ENCODE data around the gene MEAK7. TPM values are rescaled to one million over a fixed set of nuclear protein-coding genes. Genes with fewer than 3 reads are reported as not detected.

Gene MEAK7
- total RNA-seq, 1 donor from 2014 or later = 28.1 TPM

DNA sequence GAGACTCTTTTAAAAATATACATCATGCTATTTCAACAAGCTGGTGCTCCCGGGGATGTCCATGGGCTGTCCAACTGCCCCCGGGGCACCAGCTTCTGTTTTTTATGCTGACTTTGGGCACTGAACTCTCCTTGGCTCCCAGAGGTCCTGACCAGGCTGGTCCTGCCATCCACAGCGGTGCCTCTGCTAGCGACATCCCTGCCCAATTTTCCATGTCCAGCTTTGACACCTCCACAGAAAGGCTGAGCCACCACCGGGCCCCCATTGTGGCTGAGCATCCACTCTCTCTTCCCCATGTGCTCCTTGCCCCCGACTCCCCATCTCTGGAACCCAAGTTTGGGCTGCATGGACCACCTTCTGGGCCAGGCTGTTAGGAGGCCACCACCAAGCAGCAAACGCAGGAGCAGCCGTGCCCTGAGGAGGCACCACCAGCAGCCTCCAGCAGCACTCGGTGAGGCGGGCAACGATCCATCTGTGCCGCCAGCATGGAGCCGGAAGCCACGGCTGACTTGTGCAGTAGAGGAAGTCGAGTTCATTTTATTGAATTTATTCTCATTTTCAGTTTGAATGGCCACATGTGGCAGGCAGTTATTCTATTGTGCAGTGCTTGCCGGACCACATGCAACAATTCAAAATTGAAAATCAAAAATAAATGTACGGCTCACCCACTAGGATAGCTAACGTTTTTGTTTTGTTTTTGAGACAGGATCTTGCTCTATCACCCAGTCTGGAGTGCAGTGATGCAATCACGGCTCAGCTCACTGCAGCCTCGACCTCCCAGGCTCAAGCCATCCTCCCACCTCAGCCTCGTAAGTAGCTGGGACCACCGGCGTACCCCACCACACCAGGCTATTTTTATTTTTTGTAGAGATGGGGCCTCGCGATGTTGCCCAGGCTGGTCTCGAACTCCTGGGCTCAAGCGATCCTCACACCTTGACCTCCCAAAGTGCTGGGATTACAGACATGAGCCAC, 2.8 kb upstream of the MEAK7 start:
- no peak for DNase-seq (ENCODE audit: extremely low spot score, unreplicated experiment)
- no peaks in the 10 kb centered on the region for H3K36me3 Mint-ChIP-seq (ENCODE audit: unreplicated experiment)
- H3K27ac Mint-ChIP-seq (ENCODE audit: unreplicated experiment) = no peak overlapping the region
- H3K9me3 Mint-ChIP-seq (ENCODE audit: unreplicated experiment) = no peaks in the 10 kb centered on the region
- TF ChIP-seq, protein P1, sequence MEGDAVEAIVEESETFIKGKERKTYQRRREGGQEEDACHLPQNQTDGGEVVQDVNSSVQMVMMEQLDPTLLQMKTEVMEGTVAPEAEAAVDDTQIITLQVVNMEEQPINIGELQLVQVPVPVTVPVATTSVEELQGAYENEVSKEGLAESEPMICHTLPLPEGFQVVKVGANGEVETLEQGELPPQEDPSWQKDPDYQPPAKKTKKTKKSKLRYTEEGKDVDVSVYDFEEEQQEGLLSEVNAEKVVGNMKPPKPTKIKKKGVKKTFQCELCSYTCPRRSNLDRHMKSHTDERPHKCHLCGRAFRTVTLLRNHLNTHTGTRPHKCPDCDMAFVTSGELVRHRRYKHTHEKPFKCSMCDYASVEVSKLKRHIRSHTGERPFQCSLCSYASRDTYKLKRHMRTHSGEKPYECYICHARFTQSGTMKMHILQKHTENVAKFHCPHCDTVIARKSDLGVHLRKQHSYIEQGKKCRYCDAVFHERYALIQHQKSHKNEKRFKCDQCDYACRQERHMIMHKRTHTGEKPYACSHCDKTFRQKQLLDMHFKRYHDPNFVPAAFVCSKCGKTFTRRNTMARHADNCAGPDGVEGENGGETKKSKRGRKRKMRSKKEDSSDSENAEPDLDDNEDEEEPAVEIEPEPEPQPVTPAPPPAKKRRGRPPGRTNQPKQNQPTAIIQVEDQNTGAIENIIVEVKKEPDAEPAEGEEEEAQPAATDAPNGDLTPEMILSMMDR (IDR thresholded peaks at IDR 0.05) = no peak
- peaks cover 36% of the 10 kb centered on the region for H3K4me1 Mint-ChIP-seq (ENCODE audit: unreplicated experiment)
- no peaks in the 10 kb centered on the region for H3K27me3 Mint-ChIP-seq (ENCODE audit: unreplicated experiment)
- H3K4me3 Mint-ChIP-seq (ENCODE audit: unreplicated experiment) = no peak overlapping the region

DNA sequence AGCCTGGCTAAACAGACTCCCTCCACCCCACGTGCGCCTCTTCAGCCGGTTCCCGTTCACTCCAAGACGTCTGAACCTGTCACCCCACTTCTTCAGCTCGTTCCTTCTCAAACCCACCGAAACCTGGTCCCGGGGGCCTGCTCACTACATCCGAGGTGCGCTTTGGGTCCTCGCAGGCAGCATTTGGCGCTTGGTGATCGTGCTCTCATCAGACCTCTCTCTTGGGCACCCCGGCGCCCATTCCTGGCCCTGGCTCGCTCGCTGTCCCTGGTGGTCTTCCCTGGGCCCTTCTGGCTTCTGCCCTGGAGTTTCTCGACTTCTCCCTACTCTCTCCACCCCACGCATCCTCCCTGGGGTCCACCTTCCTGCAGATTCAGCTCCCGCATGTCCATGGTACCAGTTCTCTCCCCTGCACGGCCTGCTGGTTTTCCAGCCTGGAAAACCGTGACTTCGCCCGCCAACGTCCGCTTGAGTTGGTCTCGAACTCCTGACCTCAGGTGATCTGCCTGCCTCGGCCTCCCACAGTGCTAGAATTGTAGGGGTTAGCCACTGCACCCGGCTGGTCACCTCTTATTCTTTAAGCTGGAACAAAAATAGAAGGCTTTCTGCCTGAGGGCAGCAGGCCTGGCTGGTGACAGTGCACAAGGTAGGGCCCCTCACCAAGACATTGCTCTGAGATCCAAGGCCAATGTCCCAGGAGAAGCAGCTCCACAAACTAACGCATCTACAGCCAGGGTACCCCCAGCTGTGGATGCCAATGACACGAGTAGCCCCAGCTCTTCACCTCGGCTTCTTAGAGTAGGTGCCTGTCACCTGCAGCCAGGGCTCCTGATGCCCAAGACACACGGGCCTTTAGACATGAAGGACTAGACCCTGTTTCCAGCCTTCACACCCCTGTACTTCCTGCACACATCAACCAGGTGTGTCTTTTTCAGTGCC, 1.1 kb upstream of the MEAK7 start:
- Mint-ChIP-seq H3K27ac (ENCODE audit: unreplicated experiment) (peak overlapping the region; percentile 87), H3K9me3 (ENCODE audit: unreplicated experiment) (no peaks in the 10 kb centered on the region), H3K4me3 (ENCODE audit: unreplicated experiment) (peak overlapping the region; percentile 87), H3K4me1 (ENCODE audit: unreplicated experiment) (peaks cover 37% of the 10 kb centered on the region), H3K36me3 (ENCODE audit: unreplicated experiment) (peaks cover 2% of the 10 kb centered on the region), H3K27me3 (ENCODE audit: unreplicated experiment) (no peaks in the 10 kb centered on the region)
- DNase-seq (ENCODE audit: extremely low spot score, unreplicated experiment) = no peak
- TF ChIP-seq, protein P1 (IDR thresholded peaks at IDR 0.05) = no peak

GRCh38 chr16:84503751-84504395, 586 bp downstream of the MEAK7 start:
- Mint-ChIP-seq H3K9me3 (ENCODE audit: unreplicated experiment) (no peaks in the 10 kb centered on the region), H3K4me1 (ENCODE audit: unreplicated experiment) (peaks cover 37% of the 10 kb centered on the region), H3K27me3 (ENCODE audit: unreplicated experiment) (no peaks in the 10 kb centered on the region), H3K36me3 (ENCODE audit: unreplicated experiment) (peaks cover 2% of the 10 kb centered on the region), H3K27ac (ENCODE audit: unreplicated experiment) (peak overlapping the region; percentile 59), H3K4me3 (ENCODE audit: unreplicated experiment) (peak overlapping the region; percentile 87)
- TF ChIP-seq, protein P1 (IDR thresholded peaks at IDR 0.05) = no peak
- DNase-seq (ENCODE audit: extremely low spot score, unreplicated experiment) = no peak

GRCh38 chr16:84502581-84502980, 1.9 kb downstream of the MEAK7 start:
- Mint-ChIP-seq H3K9me3 (ENCODE audit: unreplicated experiment) (no peaks in the 10 kb centered on the region), H3K4me1 (ENCODE audit: unreplicated experiment) (peaks cover 37% of the 10 kb centered on the region), H3K27ac (ENCODE audit: unreplicated experiment) (no peak overlapping the region), H3K27me3 (ENCODE audit: unreplicated experiment) (no peaks in the 10 kb centered on the region), H3K36me3 (ENCODE audit: unreplicated experiment) (peaks cover 7% of the 10 kb centered on the region), H3K4me3 (ENCODE audit: unreplicated experiment) (no peak overlapping the region)
- TF ChIP-seq, protein P1 (IDR thresholded peaks at IDR 0.05) = no peak
- DNase-seq (ENCODE audit: extremely low spot score, unreplicated experiment) = no peak
